H1 (cell line): ENCODE results near the gene PRR30. TPM values are rescaled to one million over a fixed set of nuclear protein-coding genes. Genes with fewer than 3 reads are reported as not detected.

Experiments used
- CTCF ChIA-PET: fragments of 300-600 bp; sonication (Branson Sonifier 250); formaldehyde crosslinking; loops from one replicate; lab custom pipeline; 2021; ENCODE audit not compliant: partially characterized antibody; lab: Charles Lee
- POLR2A ChIA-PET: fragments of 300-600 bp; sonication (Branson Sonifier 250); formaldehyde crosslinking; loops from one replicate; lab custom pipeline; 2021; ENCODE audit warnings: inconsistent platforms; ENCODE audit not compliant: partially characterized antibody; lab: Charles Lee
- DNase-seq, 2 experiments: peaks; one replicate each; pipeline versions ENCODE4 v3.0.0 to v3.0.0-alpha.2; 2010 to 2022; ENCODE audit warnings: low spot score in 2 of 2, low read depth in 1 of 2, mixed read lengths in 1 of 2
- FAIRE-seq: peaks from 2 replicates; lab custom pipeline; 2011; peaks lifted over from hg19 to GRCh38; lab: Jason Lieb, UNC
- H2AFZ ChIP-seq: 2 replicates; pipeline ENCODE4 v1.8.1; 2012; ENCODE audit warnings: low read length, inconsistent platforms
- H2AK5ac ChIP-seq: 2 replicates; pipeline ENCODE4 v1.6.1; 2013; ENCODE audit warnings: low read depth, low read length
- H2BK120ac ChIP-seq: replicated peaks from 2 replicates; pipeline ENCODE3; 2013; ENCODE audit warnings: low read depth, low read length, inconsistent platforms
- H2BK12ac ChIP-seq: 2 replicates; pipeline ENCODE4 v1.6.1; 2013; ENCODE audit warnings: low read depth, low read length
- H2BK15ac ChIP-seq: 2 replicates; pipeline ENCODE4 v1.6.1; 2013; ENCODE audit warnings: low read length
- H2BK20ac ChIP-seq: 2 replicates; pipeline ENCODE4 v1.6.1; 2013; ENCODE audit warnings: low read length
- H2BK5ac ChIP-seq: 2 replicates; pipeline ENCODE4 v1.6.1; 2013; ENCODE audit warnings: low read depth, low read length
- H3K14ac ChIP-seq: 2 replicates; pipeline ENCODE4 v1.6.1; 2013; ENCODE audit warnings: inconsistent platforms; ENCODE audit not compliant: insufficient read length
- H3K18ac ChIP-seq: 2 replicates; pipeline ENCODE4 v1.6.1; 2013; ENCODE audit warnings: low read length; ENCODE audit errors: extremely low read depth
- H3K23ac ChIP-seq: 2 replicates; pipeline ENCODE4 v1.6.1; 2013; ENCODE audit warnings: inconsistent platforms; ENCODE audit not compliant: insufficient read length
- H3K23me2 ChIP-seq: 2 replicates; pipeline ENCODE4 v1.6.1; 2013; ENCODE audit warnings: low read depth, low read length
- H3K27ac ChIP-seq: 2 replicates; pipeline ENCODE4 v1.6.1; 2011; ENCODE audit warnings: low read depth, low read length, inconsistent platforms
- H3K27me3 ChIP-seq, 4 experiments: replicated peaks in 1 of 4; 1 replicate in 1 of 4; 2 replicates in 3 of 4; pipeline versions ENCODE4 v1.6.1 to v1.8.1; 2011 to 2013; ENCODE audit warnings: low read length in 3 of 4, mild to moderate bottlenecking in 3 of 4, inconsistent platforms in 2 of 4, mixed read lengths in 2 of 4, moderate library complexity in 1 of 4; ENCODE audit not compliant: control insufficient read depth in 3 of 4, insufficient read depth in 3 of 4; ENCODE audit errors: extremely low read depth in 1 of 4
- H3K36me3 ChIP-seq, 4 experiments: 2 replicates each; pipeline versions ENCODE4 v1.6.1 to v1.8.1; 2011 to 2013; ENCODE audit warnings: mild to moderate bottlenecking in 4 of 4, low read length in 3 of 4, moderate library complexity in 2 of 4, control low read depth in 1 of 4, inconsistent platforms in 1 of 4; ENCODE audit not compliant: insufficient read depth in 4 of 4, control insufficient read depth in 2 of 4
- H3K4ac ChIP-seq: replicated peaks from 2 replicates; pipeline ENCODE3; 2013; ENCODE audit warnings: low read length, low read depth, mixed read lengths, inconsistent platforms; ENCODE audit not compliant: insufficient read length
- H3K4me1 ChIP-seq, 4 experiments: replicated peaks in 1 of 4; 1 replicate in 1 of 4; 2 replicates in 3 of 4; pipeline versions ENCODE4 v1.6.1 to v1.8.1; 2011 to 2013; ENCODE audit warnings: low read length in 3 of 4, inconsistent platforms in 2 of 4, mixed read lengths in 1 of 4; ENCODE audit not compliant: insufficient read depth in 4 of 4, control insufficient read depth in 3 of 4
- H3K4me2 ChIP-seq, 2 experiments: 2 replicates each; pipeline versions ENCODE4 v1.6.1 to v1.8.1; 2011 to 2013; ENCODE audit warnings: low read depth in 2 of 2, low read length in 2 of 2, control low read depth in 1 of 2, inconsistent platforms in 1 of 2, mild to moderate bottlenecking in 1 of 2; ENCODE audit not compliant: insufficient read depth in 1 of 2
- H3K4me3 ChIP-seq, 4 experiments: fragments of 200-600, 300-600 bp in 1 of 4; sonication (generic), shearing (Covaris generic), sonication (Bioruptor Twin) in 1 of 4; 2 replicates each; pipeline versions ENCODE4 v1.5.1 to v1.8.1; 2011 to 2016; ENCODE audit warnings: low read length in 4 of 4, low read depth in 3 of 4, control low read depth in 2 of 4, inconsistent platforms in 2 of 4, mild to moderate bottlenecking in 2 of 4, mixed read lengths in 1 of 4, moderate library complexity in 1 of 4; ENCODE audit not compliant: insufficient read depth in 2 of 4; ENCODE audit errors: extremely low read depth in 1 of 4
- H3K56ac ChIP-seq: replicated peaks from 2 replicates; pipeline ENCODE3; 2013; ENCODE audit warnings: low read depth, mild to moderate bottlenecking, mixed read lengths, low read length, inconsistent platforms; ENCODE audit not compliant: insufficient read length
- H3K79me1 ChIP-seq: 2 replicates; pipeline ENCODE4 v1.6.1; 2013; ENCODE audit warnings: low read depth, low read length, control low read depth
- H3K79me2 ChIP-seq, 2 experiments: 2 replicates each; pipeline versions ENCODE4 v1.6.1 to v1.8.1; 2012 to 2013; ENCODE audit warnings: low read length in 2 of 2, mild to moderate bottlenecking in 2 of 2, inconsistent platforms in 1 of 2; ENCODE audit not compliant: insufficient read depth in 2 of 2, control insufficient read depth in 1 of 2
- H3K9ac ChIP-seq, 4 experiments: replicated peaks in 1 of 4; 1 replicate in 1 of 4; 2 replicates in 3 of 4; pipeline versions ENCODE4 v1.6.1 to v1.8.1; 2011 to 2013; ENCODE audit warnings: low read depth in 3 of 4, low read length in 3 of 4, control low read depth in 2 of 4, mild to moderate bottlenecking in 2 of 4, moderate library complexity in 2 of 4, inconsistent platforms in 1 of 4; ENCODE audit errors: extremely low read depth in 1 of 4
- H3K9me3 ChIP-seq, 2 experiments: 2 replicates each; pipeline versions ENCODE4 v1.6.1 to v1.8.1; 2012 to 2013; ENCODE audit warnings: mild to moderate bottlenecking in 2 of 2, moderate library complexity in 2 of 2, control low read depth in 1 of 2, inconsistent platforms in 1 of 2, low read depth in 1 of 2, low read length in 1 of 2, mixed read lengths in 1 of 2; ENCODE audit not compliant: insufficient read depth in 2 of 2
- H4K20me1 ChIP-seq, 2 experiments: replicated peaks in 1 of 2; 2 replicates each; pipeline versions ENCODE3 to v1.8.1; 2011 to 2013; ENCODE audit warnings: inconsistent platforms in 2 of 2, low read length in 2 of 2, mild to moderate bottlenecking in 1 of 2; ENCODE audit not compliant: insufficient read depth in 2 of 2, control insufficient read depth in 1 of 2
- H4K5ac ChIP-seq: 2 replicates; pipeline ENCODE4 v1.6.1; 2013; ENCODE audit warnings: low read length, low read depth, mixed read lengths, inconsistent platforms; ENCODE audit not compliant: insufficient read length
- H4K8ac ChIP-seq: 2 replicates; pipeline ENCODE4 v1.8.0; 2013; ENCODE audit warnings: mild to moderate bottlenecking, moderate library complexity, low read length, inconsistent platforms; ENCODE audit not compliant: insufficient read depth; ENCODE audit errors: extremely low read depth
- H4K91ac ChIP-seq: replicated peaks from 2 replicates; pipeline ENCODE3; 2013; ENCODE audit warnings: low read length, mixed read lengths, inconsistent platforms; ENCODE audit not compliant: insufficient read length
- CHD1 ChIP-seq: IDR thresholded peaks from 2 replicates; pipeline ENCODE4 v1.6.1; 2012; ENCODE audit warnings: low read depth, low read length, improper control_type of control experiment
- EGR1 ChIP-seq: IDR thresholded peaks from 2 replicates; pipeline ENCODE4 v1.6.1; 2011; ENCODE audit warnings: low read depth, low read length, borderline replicate concordance
- EZH2 ChIP-seq: fragments of 200-600 bp; sonication (generic); IDR thresholded peaks from 2 replicates; pipeline ENCODE4 v1.7.1; 2012; ENCODE audit warnings: low read depth, mild to moderate bottlenecking, moderate library complexity, low read length, inconsistent platforms; ENCODE audit not compliant: severe bottlenecking
- GABPA ChIP-seq: IDR thresholded peaks from 2 replicates; pipeline ENCODE4 v1.6.1; 2011; ENCODE audit warnings: mild to moderate bottlenecking, low read length, moderate library complexity, borderline replicate concordance; ENCODE audit not compliant: insufficient read depth
- HDAC6 ChIP-seq: IDR thresholded peaks from one replicate; pipeline ENCODE4 v1.7.1; 2012; ENCODE audit warnings: low read depth, mild to moderate bottlenecking, inconsistent platforms, low read length, moderate library complexity
- KDM1A ChIP-seq: fragments of 200-600, 300-600 bp; sonication (generic); IDR thresholded peaks from 2 replicates; pipeline ENCODE4 v1.7.1; 2016; ENCODE audit warnings: mild to moderate bottlenecking, low read length, borderline replicate concordance
- NANOG ChIP-seq: IDR thresholded peaks from 2 replicates; pipeline ENCODE4 v1.6.1; 2011; ENCODE audit warnings: low read length, low read depth, mild to moderate bottlenecking, inconsistent platforms; ENCODE audit not compliant: insufficient read depth, poor library complexity, severe bottlenecking
- POU5F1 ChIP-seq: IDR thresholded peaks from 2 replicates; pipeline ENCODE4 v1.6.1; 2011; ENCODE audit warnings: low read depth, mild to moderate bottlenecking, low read length, moderate library complexity
- RBBP5 ChIP-seq: IDR thresholded peaks from 2 replicates; pipeline ENCODE4 v1.7.1; 2012; ENCODE audit warnings: low read depth, mild to moderate bottlenecking, inconsistent platforms, low read length, moderate library complexity, borderline replicate concordance
- RFX5 ChIP-seq: IDR thresholded peaks from 2 replicates; pipeline ENCODE4 v1.6.1; 2011; ENCODE audit warnings: low read depth, low read length, improper control_type of control experiment, borderline replicate concordance
- RXRA ChIP-seq: IDR thresholded peaks from 2 replicates; pipeline ENCODE4 v1.6.1; 2011; ENCODE audit warnings: low read depth, mild to moderate bottlenecking, low read length, moderate library complexity; ENCODE audit not compliant: insufficient read depth
- SAP30 ChIP-seq: fragments of 300-600 bp; sonication (generic); IDR thresholded peaks from 2 replicates; pipeline ENCODE4 v1.7.1; 2012; ENCODE audit warnings: low read length, moderate library complexity, mild to moderate bottlenecking, inconsistent platforms; ENCODE audit not compliant: insufficient read depth, insufficient replicate concordance
- TAF1 ChIP-seq: IDR thresholded peaks from 2 replicates; pipeline ENCODE4 v1.6.1; 2011; ENCODE audit warnings: mild to moderate bottlenecking, low read depth, low read length
- WGBS, 2 experiments: shearing (Covaris generic) in 1 of 2; methylation state at CpG; one replicate each; pipeline versions ENCODE4 v1.1.6 to v1.1.7; 2013 to 2015; ENCODE audit warnings: low lambda C conversion rate in 2 of 2, mixed read lengths in 2 of 2, inconsistent platforms in 1 of 2, low coverage in 1 of 2, missing lambda C conversion rate in 1 of 2; ENCODE audit not compliant: insufficient replicate concordance in 2 of 2, insufficient coverage in 1 of 2, insufficient read length in 1 of 2; ENCODE audit errors: extremely low coverage in 1 of 2, missing lambda C conversion rate in 1 of 2; 5-methylcytosine and 5-hydroxymethylcytosine counted together
- polyA plus RNA-seq, 7 experiments: library from polyadenylated mRNA; depleted of rRNA in 3 of 7; stranded (reverse) in 5 of 7; unstranded in 2 of 7; fragments of >200 nt in 5 of 7; fragments of 200-250 nt in 2 of 7; gene quantifications; 1 replicate in 5 of 7; 2 replicates in 1 of 7; 4 replicates in 1 of 7; pipeline versions ENCODE4 v1.2.1 to v1.2.3, GENCODE V29; 2011 to 2013; ENCODE audit warnings: missing spikeins in 2 of 7, mixed read lengths in 2 of 7
- total RNA-seq: library from RNA; stranded (reverse); fragmentation: NEBNext Ultra II Directional; extraction: Animal tissue kit (Norgen Biotek cat#: 25700); gene quantifications from 2 replicates; pipeline ENCODE4 v1.2.1, GENCODE V29; 2021

PRR30 gene
- total and polyA plus RNA-seq, 2 of the 8 experiments (the other 6 are each of a cell fraction or from before 2014, with no cell fraction given), result not detected

GRCh38 chr2:27182346-27182745 lies 43.1 kb upstream of the PRR30 start:
- Histone ChIP-seq H4K5ac (no peak overlapping the region), H3K4me1 (no peaks in the 10 kb centered on the region), H3K18ac (no peak overlapping the region), H3K23me2 (no peaks in the 10 kb centered on the region), H3K9ac (no peak overlapping the region), H3K9me3 (no peaks in the 10 kb centered on the region), H2AK5ac (no peak overlapping the region), H3K79me1 (no peaks in the 10 kb centered on the region), H3K79me2 (no peaks in the 10 kb centered on the region), H3K36me3 (no peaks in the 10 kb centered on the region), H2BK12ac (no peak overlapping the region), H2BK20ac (no peak overlapping the region), H3K4me2 (no peak overlapping the region), H3K27me3 (no peaks in the 10 kb centered on the region), H3K4me3 (no peak overlapping the region), H3K14ac (no peak overlapping the region), H3K56ac (no peak overlapping the region), H3K23ac (no peak overlapping the region), H4K20me1 (no peaks in the 10 kb centered on the region), H2AFZ (0 out of 2 replicates have a peak overlapping the region, but pooled peaks have one; percentile 52), H2BK120ac (no peak overlapping the region), H2BK5ac (no peak overlapping the region), H3K4ac (no peak overlapping the region), H4K91ac (no peak overlapping the region), H3K27ac (no peak overlapping the region), H2BK15ac (no peak overlapping the region), H4K8ac (no peak overlapping the region)
- no peak for DNase-seq
- ChIA-PET POLR2A (no interaction called here), CTCF (interaction anchor here (0.9 to 4.5 kb wide), 7 partner anchors 9 to 220 kb away, joined by 3 to 33 read pairs (median 4); partner anchors contain the start of gene TRIM54)
- TF ChIP-seq GABPA (no peak), HDAC6 (no peak), RFX5 (no peak), EGR1 (no peak), RBBP5 (no peak), CHD1 (no peak), POU5F1 (no peak), KDM1A (no peak), NANOG (no peak), TAF1 (no peak), EZH2 (no peak), RXRA (no peak), SAP30 (no peak)
- FAIRE-seq, result no peak
- WGBS, 2 experiments, result 74% methylated on average over 4 of the region's 4 CpGs; no CpG with 5 or more reads in 1 of the 2 experiments
